ENCODE data around the gene DAG1. TPM values are rescaled to one million over a fixed set of nuclear protein-coding genes. Genes with fewer than 3 reads are reported as not detected.

The DAG1 gene
- total RNA-seq (100 to 1,000 TPM in 1 of 2 donors, 10 to 100 TPM in 1; 87.9 to 116 TPM), polyA plus RNA-seq (ENCODE audit: insufficient read length in 6 of 6) (10 to 100 TPM; 43.4 to 58.1 (median 50.4) TPM)
- long read RNA-seq, donor 1, full-length matches to known transcripts: 45 of 45 reads
- long read RNA-seq, donor 1, partial matches to known transcripts: 0 of 45 reads
- long read RNA-seq, donor 1, other reads (novel, unspliced or antisense): 0 of 45 reads
- long read RNA-seq, donor 2, full-length matches to known transcripts: 26 of 26 reads
- long read RNA-seq, donor 2, partial matches to known transcripts: 0 of 26 reads
- long read RNA-seq, donor 2, other reads (novel, unspliced or antisense): 0 of 26 reads
- long read RNA-seq, donor 3, full-length matches to known transcripts: 8 of 8 reads
- long read RNA-seq, donor 3, partial matches to known transcripts: 0 of 8 reads
- long read RNA-seq, donor 3, other reads (novel, unspliced or antisense): 0 of 8 reads
- long read RNA-seq, donor 4, full-length matches to known transcripts: 1 of 5 reads
- long read RNA-seq, donor 4, partial matches to known transcripts: 1 of 5 reads
- long read RNA-seq, donor 4, other reads (novel, unspliced or antisense): 3 of 5 reads
- long read RNA-seq, donor 5, full-length matches to known transcripts: 20 of 20 reads
- long read RNA-seq, donor 5, partial matches to known transcripts: 0 of 20 reads
- long read RNA-seq, donor 5, other reads (novel, unspliced or antisense): 0 of 20 reads
- long read RNA-seq, donor 6, full-length matches to known transcripts: 13 of 13 reads
- long read RNA-seq, donor 6, partial matches to known transcripts: 0 of 13 reads
- long read RNA-seq, donor 6, other reads (novel, unspliced or antisense): 0 of 13 reads
- long read RNA-seq, donor 7, full-length matches to known transcripts: 2 of 2 reads
- long read RNA-seq, donor 7, partial matches to known transcripts: 0 of 2 reads
- long read RNA-seq, donor 7, other reads (novel, unspliced or antisense): 0 of 2 reads
- long read RNA-seq, donor 8, full-length matches to known transcripts: 17 of 17 reads
- long read RNA-seq, donor 8, partial matches to known transcripts: 0 of 17 reads
- long read RNA-seq, donor 8, other reads (novel, unspliced or antisense): 0 of 17 reads
- long read RNA-seq, donor 9: 0 reads
- long read RNA-seq, donor 10, full-length matches to known transcripts: 1 of 2 reads
- long read RNA-seq, donor 10, partial matches to known transcripts: 0 of 2 reads
- long read RNA-seq, donor 10, other reads (novel, unspliced or antisense): 1 of 2 reads
- long read RNA-seq, donor 11, full-length matches to known transcripts: 18 of 18 reads
- long read RNA-seq, donor 11, partial matches to known transcripts: 0 of 18 reads
- long read RNA-seq, donor 11, other reads (novel, unspliced or antisense): 0 of 18 reads
- long read RNA-seq, donor 12, full-length matches to known transcripts: 7 of 7 reads
- long read RNA-seq, donor 12, partial matches to known transcripts: 0 of 7 reads
- long read RNA-seq, donor 12, other reads (novel, unspliced or antisense): 0 of 7 reads

DNA sequence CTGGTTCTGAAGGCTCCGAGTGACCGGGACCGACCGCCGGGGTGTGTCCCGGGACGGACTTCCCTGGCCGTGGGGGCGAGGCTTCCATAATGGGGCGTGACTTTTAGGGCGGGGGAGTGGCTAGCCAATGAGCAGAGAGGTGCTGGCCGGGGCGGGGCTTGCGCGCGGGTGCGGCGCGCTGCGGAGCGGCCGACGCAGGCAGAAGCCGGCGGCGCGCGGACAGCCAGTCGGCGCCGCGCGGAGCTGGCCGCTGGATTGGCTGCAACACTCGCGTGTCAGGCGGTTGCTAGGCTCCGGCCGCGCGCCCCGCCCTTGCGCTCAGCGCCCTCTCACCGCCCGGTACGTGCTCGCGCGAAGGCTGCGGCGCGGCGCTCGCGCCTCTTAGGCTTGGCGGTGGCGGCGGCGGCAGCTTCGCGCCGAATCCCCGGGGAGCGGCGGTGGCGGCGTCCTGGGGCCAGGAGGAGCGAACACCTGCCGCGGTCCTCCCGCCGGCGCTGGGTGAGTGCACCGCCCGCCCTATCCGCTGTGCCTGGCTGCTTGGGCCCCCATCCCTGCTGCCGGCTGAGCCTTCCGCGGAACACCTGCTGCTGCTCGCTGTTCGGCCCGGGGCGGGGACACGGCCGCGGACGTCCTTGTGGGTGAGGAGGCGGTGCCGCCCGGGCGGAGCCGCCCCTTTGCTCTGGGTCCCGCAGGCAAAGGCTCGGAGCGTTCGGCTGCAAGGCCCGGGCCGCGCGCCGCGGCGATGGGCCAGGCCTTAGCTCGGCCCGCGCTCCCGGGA lies at the start of gene DAG1:
TSS of gene DAG1 (plus strand) at position 332 of the 778 bp plus-strand sequence. CDS start 40,268 bp downstream, outside the sequence.
- H3K4me1 ChIP-seq: peaks cover 28 to 48% of the 10 kb centered on the region in 2 donors
- intact Hi-C loops (cut with DNase I): no loop called here
- peak within 1 kb of the TSS; percentile 78 to 82 for H3K4me3 ChIP-seq
- H3K27me3 ChIP-seq: no peaks in the 10 kb centered on the region
- DNase-seq (peak; percentile 96 to 98 (median 98)), ATAC-seq (peak; percentile 89)
- no peak for TF ChIP-seq CTCF (IDR thresholded peaks at IDR 0.05)
- H3K27ac ChIP-seq: peak within 1 kb of the TSS; percentile 97 to 98
- H3K36me3 ChIP-seq: no peaks in the 10 kb centered on the region
- no peaks in the 10 kb centered on the region for H3K9me3 ChIP-seq

DNA sequence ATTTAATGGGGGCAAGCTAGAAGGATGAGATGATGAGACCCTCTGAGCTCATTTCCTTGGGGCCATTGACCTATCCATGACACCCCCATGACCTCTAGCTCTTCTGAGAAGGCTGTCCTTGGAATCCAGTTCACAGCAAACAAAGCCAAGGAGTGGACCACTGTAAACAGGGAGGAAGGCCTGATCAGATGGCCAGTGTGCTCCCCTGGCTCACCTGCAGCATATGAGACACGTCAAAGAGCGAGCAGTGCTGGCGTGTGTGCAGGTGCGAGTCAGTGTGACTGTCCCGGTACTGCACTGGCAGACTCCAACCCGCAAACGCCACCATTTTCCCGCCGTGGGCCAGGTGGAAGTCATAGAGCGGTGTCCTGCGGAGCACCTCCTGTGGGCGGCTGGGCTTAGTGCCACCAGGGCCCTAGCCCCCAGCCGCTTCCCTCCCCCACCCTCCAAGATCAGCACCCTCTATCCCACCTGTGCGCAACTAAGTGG lies 48.1 kb upstream of the DAG1 start:
- intact Hi-C loops (cut with DNase I): no loop called here
- peak overlapping the region in 1 of 2 donors; percentile 16 for H3K4me3 ChIP-seq
- TF ChIP-seq CTCF (IDR thresholded peaks at IDR 0.05): no peak
- no peak overlapping the region for H3K27ac ChIP-seq
- H3K9me3 ChIP-seq: no peaks in the 10 kb centered on the region
- H3K4me1 ChIP-seq: peaks cover 3 to 25% of the 10 kb centered on the region in 2 donors
- ATAC-seq (peak; percentile 21), DNase-seq (no peak)
- no peaks in the 10 kb centered on the region for H3K27me3 ChIP-seq
- peaks cover 0 to 32% of the 10 kb centered on the region in 2 donors for H3K36me3 ChIP-seq

GRCh38 chr3:49422379-49423248 lies 47.5 kb upstream of the DAG1 start, which contains the start of gene AMT:
Gene AMT, minus strand, starts transcription at chr3:49422473. Its CDS starts 23 bp downstream, at chr3:49422450.
- H3K27me3 ChIP-seq: no peaks in the 10 kb centered on the region
- DNase-seq (peak in 1 of 4 donors; percentile 81), ATAC-seq (peak; percentile 78)
- H3K9me3 ChIP-seq: no peaks in the 10 kb centered on the region
- TF ChIP-seq CTCF (IDR thresholded peaks at IDR 0.05): no peak
- peaks cover 0 to 21% of the 10 kb centered on the region in 2 donors for H3K4me1 ChIP-seq
- H3K4me3 ChIP-seq: peak within 1 kb of the TSS in 1 of 2 donors; percentile 16
- intact Hi-C loops (cut with DNase I): no loop called here
- H3K27ac ChIP-seq: no peak within 1 kb of the TSS
- H3K36me3 ChIP-seq: peaks cover 0 to 25% of the 10 kb centered on the region in 2 donors

All from left lung (tissue), 14 donors.